HG03354 (cell line): ENCODE measurements around the gene SERBP1.
A peak's percentile ranks its signal among the peaks of the same experiment; 100 is the strongest.
"Not testable (repeated sequence)": the region's sequence is repeated elsewhere in the genome, so short reads cannot be mapped to it uniquely, and the experiment has no call there.

Experiments used
- ATAC-seq: cut with Tn5 transposase; IDR thresholded peaks from one replicate; pipeline ENCODE4 v1.9.1; 2021; ENCODE audit warnings: mild to moderate bottlenecking; ENCODE audit not compliant: unreplicated experiment, poor library complexity, severe bottlenecking

Gene SERBP1

DNA sequence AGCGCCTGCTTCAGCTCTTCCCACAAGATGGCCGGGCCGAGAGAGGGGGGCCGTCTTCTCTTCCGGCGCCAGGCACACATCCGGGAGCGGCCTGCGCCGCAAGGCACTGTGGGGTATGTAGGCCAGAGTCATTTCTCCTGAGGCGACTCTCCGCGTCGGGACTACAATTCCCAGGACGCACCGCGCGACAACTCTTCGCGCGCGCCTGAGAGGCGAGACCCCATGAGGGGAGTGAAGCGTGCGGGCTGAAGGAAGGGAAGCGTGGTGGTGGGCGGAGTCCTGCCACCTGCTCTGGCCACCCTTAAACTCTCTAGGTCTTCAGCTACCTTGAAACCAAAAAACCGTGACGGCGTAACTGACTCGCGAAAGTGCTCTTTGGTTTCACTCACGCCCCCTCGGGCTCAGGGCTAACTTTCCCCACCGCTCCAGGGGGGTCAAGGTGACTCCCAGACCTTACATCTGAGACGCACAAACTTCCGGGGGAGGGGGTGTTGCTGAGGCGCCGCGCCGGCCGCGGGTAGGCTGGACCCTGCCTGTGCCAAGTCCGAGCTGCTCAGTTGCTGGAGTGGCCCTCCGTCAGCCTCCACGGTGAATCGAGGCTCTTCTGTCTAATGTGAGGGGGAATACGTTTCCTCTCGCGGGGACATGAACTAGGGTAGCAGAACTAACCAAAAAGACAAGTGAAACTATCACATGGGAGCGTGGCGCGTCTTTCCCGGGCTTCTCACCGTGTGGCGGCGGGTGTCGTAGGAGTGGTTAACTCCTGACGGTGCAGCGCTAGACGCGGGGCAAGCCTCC lies at the start of gene SERBP1:
SERBP1 (minus strand) TSS at position 45 of the 798 bp plus-strand sequence. CDS start 102 bp downstream, outside the sequence.
- ATAC-seq = peak; percentile 88

DNA sequence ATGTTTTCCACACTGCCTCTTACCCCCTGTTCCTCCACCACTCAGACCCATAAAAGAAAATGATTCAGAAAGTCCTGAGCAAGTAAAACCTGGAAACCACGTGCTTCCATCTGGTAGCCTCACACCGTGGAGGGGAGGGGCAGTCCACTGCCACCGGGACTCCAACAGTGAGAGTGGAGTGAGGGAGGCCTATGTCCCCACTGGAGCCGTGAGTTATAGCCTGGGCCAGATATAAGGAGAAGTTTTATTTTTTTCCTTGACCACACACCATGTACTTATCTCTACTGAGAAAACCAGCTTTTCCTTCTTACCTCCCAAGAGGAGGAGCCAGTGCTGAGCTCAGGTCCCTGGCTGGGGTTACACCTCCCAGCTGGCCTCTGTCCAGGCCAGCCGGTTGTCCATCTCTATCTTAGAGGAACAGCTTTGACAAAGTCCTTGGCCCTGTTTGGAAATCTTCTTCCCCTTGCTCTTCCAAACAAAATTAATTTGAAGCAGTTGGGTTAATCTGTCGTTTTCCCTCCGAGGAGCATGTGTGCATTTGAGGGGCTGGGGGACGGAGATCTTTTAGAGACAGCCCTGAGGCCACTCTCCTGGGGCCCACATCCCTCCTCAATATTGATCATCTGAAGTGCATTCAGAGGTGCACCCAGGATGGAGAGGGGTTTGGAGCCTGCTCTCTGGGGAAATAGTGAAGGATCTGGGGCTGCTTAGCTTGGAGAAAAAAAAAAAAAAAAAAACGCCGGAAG lies 49.1 kb upstream of the SERBP1 start:
- ATAC-seq = no peak

DNA sequence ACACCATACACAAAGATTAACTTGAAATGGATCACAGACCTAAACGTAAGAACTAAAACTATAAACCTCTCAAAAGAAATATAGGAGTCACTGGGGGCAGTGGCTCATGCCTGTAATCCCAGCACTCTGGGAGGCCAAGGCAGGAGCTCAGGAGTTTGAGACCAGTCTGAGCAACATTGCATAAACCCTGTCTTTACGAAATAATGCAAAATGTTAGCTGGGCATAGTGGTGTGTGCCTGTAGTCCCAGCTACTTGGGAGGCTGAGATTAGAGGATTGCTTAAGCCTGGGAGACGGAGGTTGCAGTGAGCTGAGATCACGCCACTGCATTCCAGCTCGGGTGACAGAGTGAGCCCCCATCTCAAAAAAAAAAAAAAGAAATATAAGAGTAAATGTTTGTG lies 46.7 kb upstream of the SERBP1 start:
- no peak for ATAC-seq

DNA sequence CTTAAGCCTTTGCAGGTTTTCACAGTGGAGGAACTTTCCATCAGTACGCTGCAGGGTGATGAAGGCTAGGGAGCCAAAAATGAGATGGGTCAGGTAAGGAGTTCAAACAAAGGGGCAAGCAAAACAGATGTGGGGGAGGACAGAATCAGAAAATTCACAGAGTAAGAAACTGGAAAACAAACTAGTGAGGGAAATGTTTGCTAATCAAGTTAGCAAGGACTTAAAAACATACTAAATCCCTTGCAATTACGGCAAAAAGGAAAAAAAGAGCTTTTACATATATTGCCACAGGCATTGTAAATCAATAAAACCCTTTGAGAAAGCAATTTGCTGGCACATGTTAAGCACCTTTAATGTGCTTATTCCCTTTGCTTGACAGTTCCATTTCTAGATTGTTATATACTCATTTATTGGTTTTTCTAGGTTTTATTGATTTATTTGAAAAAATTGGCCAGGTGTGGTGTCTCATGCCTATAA lies 45.8 kb upstream of the SERBP1 start:
- ATAC-seq = no peak

DNA sequence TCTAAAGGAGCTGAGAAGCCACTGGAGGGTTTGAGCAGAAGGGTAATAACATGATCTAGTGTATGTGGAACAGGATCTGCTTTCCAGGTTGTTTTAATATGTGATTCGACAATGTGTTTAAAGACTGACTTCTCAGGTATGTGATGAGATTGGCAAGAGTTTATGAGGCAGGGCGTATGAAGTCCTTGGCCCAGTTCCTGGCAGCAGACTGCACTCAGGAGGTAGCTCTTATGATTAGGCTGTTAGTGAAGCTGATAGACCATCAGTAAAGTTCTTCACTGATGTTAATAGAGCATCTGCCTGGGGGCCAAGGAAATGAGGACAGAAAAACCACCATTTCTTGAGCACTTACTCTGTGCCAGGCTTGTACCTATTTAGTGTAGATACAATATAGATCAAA lies 41.9 kb upstream of the SERBP1 start:
- ATAC-seq = no peak

DNA sequence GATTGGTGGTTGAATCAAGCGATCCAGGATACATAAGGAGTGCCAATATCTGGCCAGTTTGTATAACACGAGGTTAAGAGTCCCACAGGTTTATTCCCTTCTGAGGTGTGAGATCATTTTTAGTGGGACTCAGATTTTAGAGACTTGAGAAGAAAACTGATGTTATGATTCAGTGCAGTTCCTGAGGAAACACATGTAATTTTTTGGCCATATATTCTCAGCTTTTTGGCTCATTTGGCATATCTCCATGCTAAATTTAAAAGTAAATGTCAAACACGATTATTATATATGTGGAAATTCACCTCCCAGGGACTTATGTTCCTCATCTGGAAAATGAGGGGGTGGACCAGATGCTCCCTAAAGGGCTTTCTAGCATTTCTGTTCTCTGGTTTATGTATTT lies 39.2 kb upstream of the SERBP1 start:
- no peak for ATAC-seq

DNA sequence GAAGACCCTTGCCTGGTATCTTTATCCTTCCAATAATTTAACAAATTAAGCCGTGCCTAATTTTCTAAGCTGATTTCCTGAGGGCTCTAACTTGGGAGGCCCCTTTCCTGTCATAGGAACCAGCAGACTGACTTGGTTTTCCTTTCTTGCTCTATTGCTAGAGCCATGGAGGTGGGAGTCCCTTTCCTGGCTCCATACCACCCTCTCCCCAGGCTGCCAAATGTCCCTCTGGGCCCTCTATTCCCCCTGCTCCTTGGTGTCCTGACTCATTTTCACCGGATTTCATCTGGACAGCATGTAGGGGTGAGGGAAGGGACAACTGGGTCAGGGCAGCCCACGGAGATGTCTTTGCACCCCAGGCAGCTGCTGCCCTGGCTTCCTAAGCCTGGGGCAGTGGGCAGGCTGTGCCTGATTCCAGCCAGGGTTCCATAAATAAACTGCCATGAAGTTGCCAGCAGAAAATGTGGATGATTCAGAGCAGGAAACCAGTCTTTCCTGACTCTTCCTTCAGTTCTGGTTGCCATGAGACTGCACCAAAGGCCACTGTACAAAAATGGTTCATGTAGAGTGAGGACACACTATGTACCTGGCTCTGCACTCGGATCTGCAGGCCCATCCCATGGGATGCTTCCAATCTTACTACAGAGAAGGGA lies 38.0 kb upstream of the SERBP1 start:
- no peak for ATAC-seq

DNA sequence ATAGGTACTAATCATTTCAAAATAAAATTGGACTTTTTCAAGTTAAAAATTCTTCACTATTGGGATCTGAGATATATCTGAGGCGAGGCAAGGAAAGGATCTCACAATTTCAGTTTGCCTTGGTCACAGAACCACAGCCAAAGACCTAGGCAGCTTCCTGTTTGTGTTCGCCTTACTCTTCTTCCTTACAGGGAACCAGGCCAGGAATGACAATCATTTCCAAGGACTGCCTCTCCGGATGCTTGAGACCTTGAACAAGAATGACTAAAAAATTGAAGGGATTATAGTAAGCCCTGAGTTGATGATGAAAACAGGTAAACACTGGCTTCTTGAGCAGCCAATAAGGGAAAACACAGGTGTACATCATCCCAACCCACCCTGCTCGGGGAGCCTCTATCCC lies 35.2 kb upstream of the SERBP1 start:
- ATAC-seq = no peak

DNA sequence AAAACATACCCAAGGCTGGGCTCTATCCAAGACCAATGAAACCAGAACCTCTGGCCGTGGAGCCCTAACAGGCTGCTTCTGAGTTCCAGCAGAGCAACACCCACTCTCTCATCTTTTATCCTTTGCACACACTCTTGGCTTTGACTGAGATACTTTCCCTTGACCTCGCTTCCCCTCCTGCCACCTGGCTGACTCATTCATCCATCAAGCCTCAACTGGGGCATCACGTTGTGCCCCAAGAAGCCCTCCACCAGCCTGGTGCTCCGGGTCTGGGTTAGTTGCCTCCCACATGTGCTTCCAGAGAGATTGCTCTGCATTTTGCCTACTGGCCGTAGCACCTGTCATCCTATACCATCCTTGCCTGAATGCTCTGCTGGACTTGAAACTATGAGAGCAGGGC lies 34.5 kb upstream of the SERBP1 start:
- no peak for ATAC-seq

DNA sequence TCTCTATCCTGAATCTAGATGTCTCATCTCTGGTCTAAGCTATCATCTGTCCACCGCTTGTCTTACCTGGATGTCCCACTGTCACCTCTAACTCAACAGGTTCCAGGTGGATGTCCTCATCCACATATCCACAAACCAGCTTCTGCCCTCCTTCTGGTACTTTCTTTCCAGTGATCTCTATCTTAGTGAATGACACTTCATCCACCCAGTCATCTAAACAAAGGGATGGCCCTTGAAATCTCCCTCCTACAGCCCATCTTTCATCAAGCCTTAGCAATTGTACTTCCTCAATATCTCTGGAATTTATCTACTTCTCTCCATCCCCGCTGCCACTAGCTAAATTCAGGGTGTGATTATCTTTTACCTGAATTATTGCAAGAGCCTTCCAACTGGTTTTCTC lies 33.9 kb upstream of the SERBP1 start:
- ATAC-seq = no peak

DNA sequence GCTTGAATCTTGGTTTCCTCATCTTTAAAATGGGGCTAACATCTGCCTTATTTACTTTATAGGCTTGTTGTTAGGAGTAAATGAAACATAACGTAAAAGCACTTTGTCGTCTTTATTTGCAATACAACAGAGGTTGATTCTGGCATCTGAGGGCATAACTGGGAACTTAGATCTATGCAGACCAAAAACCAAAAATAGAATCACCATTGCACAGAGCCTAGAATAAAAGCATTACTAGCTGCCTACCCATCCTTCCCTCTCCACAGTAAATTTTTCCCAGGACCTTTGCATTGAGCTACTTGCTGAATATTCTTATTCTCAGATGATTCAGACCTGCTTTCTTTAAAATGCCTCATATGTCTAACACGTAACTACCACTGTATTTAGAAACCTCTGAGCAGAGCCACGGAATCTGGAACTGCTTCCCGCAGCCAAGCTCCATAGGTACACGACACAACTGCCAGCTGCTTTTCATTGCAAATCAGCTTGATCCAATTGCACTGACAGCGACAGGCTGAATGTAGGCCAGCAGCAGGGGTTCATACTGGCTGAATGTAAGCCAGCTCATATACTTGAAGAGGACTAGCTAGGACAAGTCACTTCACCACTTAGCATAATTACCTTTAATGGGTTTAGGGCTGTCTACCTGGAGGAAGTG lies 33.2 kb upstream of the SERBP1 start:
- ATAC-seq = no peak

DNA sequence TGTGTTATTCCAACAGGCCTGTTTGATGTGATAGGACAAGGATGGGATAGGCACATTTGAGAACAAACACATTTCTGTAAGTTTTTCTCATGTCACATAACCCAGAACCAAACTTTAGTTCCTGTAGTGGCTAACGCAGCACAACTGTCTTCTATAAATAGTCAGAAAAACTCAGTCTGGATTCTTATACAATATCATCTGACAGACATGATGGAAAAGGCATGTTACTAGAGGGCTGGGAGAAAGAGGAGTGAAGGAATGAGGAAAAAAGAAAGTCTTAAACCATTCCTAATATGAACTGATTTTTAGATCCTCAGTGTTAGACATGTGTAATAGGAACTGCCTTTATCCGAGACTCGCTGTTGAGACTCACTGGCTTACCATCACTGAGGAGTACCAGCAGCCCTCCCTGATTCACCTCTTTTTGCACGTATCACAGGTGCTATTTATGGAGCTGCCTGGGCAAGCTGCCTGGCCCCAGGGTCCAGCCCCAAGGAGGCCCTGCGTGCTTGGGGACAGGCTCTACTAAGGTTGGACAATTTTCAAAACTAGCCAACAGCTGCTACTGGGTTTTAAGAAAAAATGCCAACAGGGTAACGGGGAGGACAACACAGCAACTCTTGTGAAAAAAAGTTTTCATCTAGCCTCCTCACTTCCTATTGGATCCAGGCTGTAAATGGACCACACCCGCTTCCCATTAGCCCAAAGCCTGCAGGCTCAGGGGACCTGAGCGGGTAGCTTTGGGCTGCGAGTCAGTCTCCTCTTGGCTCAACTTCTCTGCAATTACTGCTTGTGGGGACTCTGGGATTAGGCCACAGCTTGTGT lies 30.7 kb upstream of the SERBP1 start:
- ATAC-seq = no peak

DNA sequence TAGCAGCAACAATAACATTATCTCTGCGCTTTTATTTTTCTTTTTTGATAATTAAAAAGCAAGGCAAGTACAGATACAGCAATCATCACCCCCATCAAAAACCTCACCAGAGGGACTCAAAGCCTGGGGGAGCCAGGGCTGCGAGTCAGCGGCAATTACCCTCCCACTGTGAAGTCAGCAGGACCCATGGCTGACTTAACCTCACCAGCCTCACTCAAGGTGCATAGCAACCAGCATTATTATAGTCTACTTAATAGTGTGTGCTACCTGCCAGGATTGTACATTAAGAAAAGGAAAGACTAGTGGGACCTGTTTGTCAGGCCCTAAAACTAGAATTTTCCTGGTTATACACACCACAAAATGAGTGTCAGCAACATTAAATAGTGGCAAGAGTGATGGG lies 28.9 kb upstream of the SERBP1 start:
- no peak for ATAC-seq

DNA sequence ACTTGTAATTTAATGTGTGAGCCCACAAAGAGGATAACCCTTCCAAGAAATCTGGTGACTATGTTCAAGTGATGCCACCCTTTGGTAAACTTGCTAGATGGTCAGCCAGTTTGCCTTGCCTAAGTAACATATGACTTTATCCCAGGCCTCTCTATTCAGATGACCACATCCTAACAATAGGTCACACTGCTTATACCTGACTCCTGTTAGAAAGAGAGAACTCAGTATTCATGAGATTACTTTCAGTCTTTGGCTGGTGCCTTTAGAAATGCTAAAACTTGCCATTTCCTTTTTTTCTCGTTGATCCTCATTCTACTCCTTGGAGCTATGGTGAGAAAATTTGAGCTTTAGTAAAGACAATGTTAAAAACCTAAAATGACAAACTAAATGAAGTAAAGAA lies 28.5 kb upstream of the SERBP1 start:
- no peak for ATAC-seq

DNA sequence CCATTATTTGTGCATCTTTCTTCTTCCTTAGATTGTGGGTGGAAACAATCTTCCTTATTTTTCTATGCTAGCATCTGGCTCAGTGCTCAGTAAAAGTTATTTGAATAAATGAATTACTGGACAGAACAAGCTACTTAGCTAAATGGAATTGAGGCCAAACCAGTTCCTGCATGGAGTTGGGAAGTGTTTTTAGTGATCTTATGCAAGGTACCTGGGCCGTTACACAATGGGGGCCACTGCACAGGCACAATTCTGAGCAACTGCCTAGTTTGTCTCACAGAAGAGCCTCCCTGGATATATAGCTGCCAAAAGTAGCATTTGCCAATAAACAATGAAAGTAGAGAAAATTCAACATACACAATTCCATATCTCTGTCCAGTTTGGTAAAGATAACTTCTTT lies 27.0 kb upstream of the SERBP1 start:
- no peak for ATAC-seq

DNA sequence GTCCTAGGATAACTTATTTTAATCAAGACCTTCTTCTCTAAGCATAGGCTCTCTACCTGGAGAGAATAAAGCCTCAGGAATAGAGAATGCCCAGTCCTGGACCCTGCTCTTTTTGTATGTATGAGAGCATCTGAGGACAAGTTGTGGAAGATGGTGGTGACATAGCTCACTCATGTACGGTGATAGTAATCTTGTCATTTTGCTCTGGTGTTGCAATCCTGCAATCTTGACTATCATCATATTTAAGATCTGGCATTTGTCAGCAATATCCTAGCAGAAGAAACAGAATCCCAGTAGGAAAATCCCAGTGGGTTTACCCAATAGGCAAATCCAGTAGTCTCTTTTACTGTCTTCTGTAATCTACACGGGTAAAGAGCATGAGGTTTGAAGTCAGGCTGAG lies 21.6 kb upstream of the SERBP1 start:
- ATAC-seq = no peak

DNA sequence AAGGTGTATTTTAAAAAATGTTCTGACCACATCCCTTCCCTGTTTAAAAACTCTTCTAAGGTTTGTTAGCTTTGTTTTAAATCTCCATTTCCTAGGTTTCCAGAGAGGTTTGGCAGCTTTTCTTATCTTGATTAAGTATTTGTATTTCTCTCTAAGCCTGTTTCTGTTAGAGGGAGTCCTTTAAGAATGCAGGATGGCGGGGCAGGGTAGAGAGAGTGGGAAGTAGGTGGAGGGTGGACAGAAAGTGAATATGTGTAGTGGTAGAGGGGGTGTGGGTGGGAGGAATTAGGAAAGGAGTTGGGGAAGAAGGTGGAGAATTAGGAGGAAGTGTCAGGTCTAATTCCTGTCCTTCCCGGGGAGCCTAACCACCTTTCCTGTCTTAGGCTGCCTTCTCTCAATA lies 21.2 kb upstream of the SERBP1 start:
- ATAC-seq = no peak

DNA sequence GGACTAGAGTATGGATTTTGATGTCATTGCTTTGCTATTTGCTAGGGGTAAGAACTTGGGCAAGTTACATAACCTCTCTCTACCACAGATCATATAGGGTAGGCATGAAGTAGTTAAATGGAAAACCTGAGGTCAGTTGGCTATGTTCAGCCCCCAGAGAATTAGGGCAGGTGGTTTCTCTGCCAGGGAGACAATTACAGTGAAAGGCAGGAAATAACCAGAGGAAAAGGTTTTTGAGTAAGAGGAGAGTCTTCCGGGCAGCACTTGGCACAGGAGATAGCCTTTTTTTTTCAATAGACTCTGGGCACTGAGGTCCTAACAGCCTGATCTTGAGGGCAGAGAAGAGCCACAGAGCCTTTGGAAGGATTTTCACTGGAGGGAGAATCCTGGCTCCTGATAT lies 16.7 kb upstream of the SERBP1 start:
- ATAC-seq = no peak

DNA sequence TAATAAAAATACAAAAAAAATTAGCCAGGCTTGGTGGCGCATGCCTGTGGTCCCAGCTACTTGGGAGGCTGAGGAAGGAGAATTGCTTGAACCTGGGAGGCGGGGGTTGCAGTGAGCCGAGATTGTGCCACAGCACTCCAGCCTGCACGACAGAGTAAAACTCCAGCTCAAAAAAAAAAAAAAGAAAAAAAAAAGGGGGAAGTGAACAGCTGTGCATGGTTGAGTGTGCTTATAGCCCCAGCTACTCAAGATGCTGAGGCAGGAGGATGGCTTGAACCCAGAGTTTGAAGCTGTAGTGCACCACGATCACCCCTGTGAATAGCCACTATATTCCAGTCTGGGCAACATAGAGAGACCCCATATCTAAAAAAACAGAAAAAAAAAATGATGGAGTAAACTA lies 15.8 kb upstream of the SERBP1 start:
- ATAC-seq = not testable (repeated sequence)
